GM18498 (cell line): ENCODE results near the gene C12orf76.

Source experiments
- ATAC-seq: cut with Tn5 transposase; IDR thresholded peaks from one replicate; pipeline ENCODE4 v1.9.1; 2021; ENCODE audit warnings: mild to moderate bottlenecking, moderate library complexity; ENCODE audit not compliant: unreplicated experiment

The C12orf76 gene

GRCh38 chr12:109996483-109996853 is 51.9 kb downstream of the C12orf76 start:
- ATAC-seq = no peak

GRCh38 chr12:109995686-109996482 is 52.4 kb downstream of the C12orf76 start, which contains the start of gene GIT2:
Gene GIT2 (minus strand): TSS chr12:109996368. CDS start chr12:109996224, 144 bp downstream.
- ATAC-seq = peak; percentile 71

- ATAC-seq = no peak
Observed at GRCh38 chr12:109995361-109995685, 53.0 kb downstream of the C12orf76 start.

GRCh38 chr12:109994401-109995175 is 53.7 kb downstream of the C12orf76 start:
- ATAC-seq = no peak

- no peak for ATAC-seq
Observed at GRCh38 chr12:109993091-109993490, 55.2 kb downstream of the C12orf76 start.

- no peak for ATAC-seq
Observed at GRCh38 chr12:109991586-109991985, 56.7 kb downstream of the C12orf76 start.
